T1000 (cell line): ENCODE data around the gene YY1.
A peak's percentile ranks its signal among the peaks of the same experiment; 100 is the strongest.
"Not testable (repeated sequence)": the region's sequence is repeated elsewhere in the genome, so short reads cannot be mapped to it uniquely, and the experiment has no call there.

Source experiments
- DNase-seq: peaks from one replicate; lab custom pipeline; 2025; ENCODE audit warnings: mixed read lengths; lab: John Stamatoyannopoulos, UW

Gene YY1

GRCh38 chr14:100238419-100239210, at the start of gene YY1:
TSS of gene YY1 (plus strand) at chr14:100239144. CDS start at chr14:100239245, 101 bp downstream.
- DNase-seq, result peak; percentile 98

- DNase-seq, result no peak
Observed at GRCh38 chr14:100190126-100190525, 48.8 kb upstream of the YY1 start.

- no peak for DNase-seq
Observed at GRCh38 chr14:100191584-100192249, 47.2 kb upstream of the YY1 start.

- DNase-seq, result no peak
Observed at GRCh38 chr14:100192250-100192671, 46.7 kb upstream of the YY1 start.

- peak; percentile 96 for DNase-seq
Observed at GRCh38 chr14:100192672-100193416, 46.1 kb upstream of the YY1 start.

GRCh38 chr14:100193417-100194357, 45.3 kb upstream of the YY1 start:
- DNase-seq, result no peak

- no peak for DNase-seq
Observed at GRCh38 chr14:100199240-100199860, 39.6 kb upstream of the YY1 start.

GRCh38 chr14:100200311-100200710, 38.6 kb upstream of the YY1 start:
- no peak for DNase-seq

- no peak for DNase-seq
Observed at GRCh38 chr14:100201701-100202100, 37.2 kb upstream of the YY1 start.

- DNase-seq, result no peak
Observed at GRCh38 chr14:100202712-100203111, 36.2 kb upstream of the YY1 start.

- DNase-seq, result no peak
Observed at GRCh38 chr14:100203146-100203545, 35.8 kb upstream of the YY1 start.

- no peak for DNase-seq
Observed at GRCh38 chr14:100203962-100204834, 34.7 kb upstream of the YY1 start.

GRCh38 chr14:100204835-100205167, 34.1 kb upstream of the YY1 start:
- not testable (repeated sequence) for DNase-seq

GRCh38 chr14:100207588-100207987, 31.4 kb upstream of the YY1 start:
- not testable (repeated sequence) for DNase-seq

- not testable (repeated sequence) for DNase-seq
Observed at GRCh38 chr14:100208136-100208535, 30.8 kb upstream of the YY1 start.

GRCh38 chr14:100211366-100211765, 27.6 kb upstream of the YY1 start:
- DNase-seq, result no peak

- DNase-seq, result no peak
Observed at GRCh38 chr14:100211893-100212292, 27.1 kb upstream of the YY1 start.

GRCh38 chr14:100212476-100213333, 26.2 kb upstream of the YY1 start:
- DNase-seq, result no peak

GRCh38 chr14:100213587-100213955, 25.4 kb upstream of the YY1 start:
- DNase-seq, result no peak
